HEK293 (cell line): ENCODE data around the gene MYO1D.

Source experiments
- CTCF ChIA-PET: fragments of 350-600 bp; formaldehyde crosslinking; extraction: SDS; loops from one replicate; lab custom pipeline; 2021; ENCODE audit warnings: antibody characterized with exemption; lab: Yijun Ruan, JAX
- POLR2A ChIA-PET: fragments of 300-600 bp; formaldehyde crosslinking; extraction: SDS; loops from one replicate; lab custom pipeline; 2020; ENCODE audit warnings: antibody characterized with exemption, inconsistent platforms; lab: Yijun Ruan, JAX
- H3K27ac ChIP-seq: fragments of 200-500 bp; sonication (Bioruptor generic); 2 replicates; pipeline ENCODE4 v1.5.1; 2014; ENCODE audit warnings: low read depth, low read length, control low read depth, inconsistent platforms; ENCODE audit errors: extremely low read depth
- H3K36me3 ChIP-seq, 2 experiments: fragments of 200-500 bp in 1 of 2; sonication (Bioruptor generic) in 1 of 2; 1 replicate in 1 of 2; 2 replicates in 1 of 2; pipeline ENCODE4 v1.5.1; 2014 to 2017; ENCODE audit warnings: inconsistent platforms in 2 of 2, low read length in 2 of 2; ENCODE audit not compliant: control insufficient read depth in 2 of 2, insufficient read depth in 1 of 2
- H3K4me1 ChIP-seq: fragments of 200-500 bp; sonication (Bioruptor generic); 2 replicates; pipeline ENCODE4 v1.5.1; 2014; ENCODE audit warnings: mild to moderate bottlenecking, low read length, inconsistent platforms; ENCODE audit not compliant: control insufficient read depth, insufficient read depth
- H3K4me3 ChIP-seq: 2 replicates; pipeline ENCODE4 v1.5.1; 2011; ENCODE audit warnings: low read depth, mild to moderate bottlenecking, control low read depth, low read length, moderate library complexity
- H3K9me3 ChIP-seq: fragments of 200-500 bp; sonication (Bioruptor generic); 2 replicates; pipeline ENCODE4 v1.5.1; 2014; ENCODE audit warnings: low read depth, low read length, inconsistent platforms; ENCODE audit not compliant: control insufficient read depth, insufficient read depth
- BCL11A ChIP-seq: fragments of 450-650 bp; formaldehyde crosslinking; IDR thresholded peaks from 2 replicates; pipeline ENCODE4 v1.5.1; 2016; ENCODE audit warnings: low read depth, missing biosample characterization, missing genetic modification characterization
- CTCF ChIP-seq: fragments of 450-650 bp; formaldehyde crosslinking; IDR thresholded peaks from 2 replicates; pipeline ENCODE4 v1.5.1; 2016; ENCODE audit warnings: missing biosample characterization, missing genetic modification characterization
- GLIS1 ChIP-seq: fragments of 450-650 bp; formaldehyde crosslinking; IDR thresholded peaks from 2 replicates; pipeline ENCODE4 v1.5.1; 2016; ENCODE audit warnings: missing biosample characterization, missing genetic modification characterization
- HOXC10 ChIP-seq: sonication (generic); formaldehyde crosslinking; IDR thresholded peaks from 2 replicates; pipeline ENCODE4 v1.8.1; 2023; ENCODE audit warnings: mild to moderate bottlenecking, missing genetic modification reagents
- MEIS1 ChIP-seq: sonication (generic); formaldehyde crosslinking; IDR thresholded peaks from 2 replicates; pipeline ENCODE4 v1.8.1; 2022; ENCODE audit warnings: missing genetic modification reagents, mild to moderate bottlenecking, borderline replicate concordance
- SALL2 ChIP-seq: fragments of 450-650 bp; formaldehyde crosslinking; IDR thresholded peaks from 2 replicates; pipeline ENCODE4 v1.5.0; 2017; ENCODE audit warnings: missing biosample characterization, mild to moderate bottlenecking, missing genetic modification characterization, borderline replicate concordance
- YY1 ChIP-seq: fragments of 450-650 bp; formaldehyde crosslinking; IDR thresholded peaks from 2 replicates; pipeline ENCODE4 v1.5.1; 2018; ENCODE audit warnings: missing biosample characterization, missing genetic modification characterization
- ZNF132 ChIP-seq: fragments of 450-650 bp; formaldehyde crosslinking; IDR thresholded peaks from 2 replicates; pipeline ENCODE4 v1.5.1; 2017; ENCODE audit warnings: missing biosample characterization, missing genetic modification characterization, borderline replicate concordance
- ZNF140 ChIP-seq: fragments of 450-650 bp; formaldehyde crosslinking; IDR thresholded peaks from 2 replicates; pipeline ENCODE4 v1.5.1; 2016; ENCODE audit warnings: missing biosample characterization, missing genetic modification characterization
- ZNF211 ChIP-seq: fragments of 450-650 bp; formaldehyde crosslinking; IDR thresholded peaks from 2 replicates; pipeline ENCODE4 v1.5.1; 2016; ENCODE audit warnings: low read depth, missing biosample characterization, missing genetic modification characterization
- ZNF292 ChIP-seq: fragments of 450-650 bp; formaldehyde crosslinking; IDR thresholded peaks from 2 replicates; pipeline ENCODE4 v1.5.1; 2016; ENCODE audit warnings: low read depth, missing biosample characterization, missing genetic modification characterization, borderline replicate concordance
- ZNF302 ChIP-seq: fragments of 450-650 bp; formaldehyde crosslinking; IDR thresholded peaks from 2 replicates; pipeline ENCODE4 v1.5.1; 2016; ENCODE audit warnings: missing biosample characterization, missing genetic modification characterization, low read depth
- ZNF311 ChIP-seq: fragments of 450-650 bp; formaldehyde crosslinking; IDR thresholded peaks from 2 replicates; pipeline ENCODE4 v1.5.1; 2017; ENCODE audit warnings: missing biosample characterization, missing genetic modification characterization, borderline replicate concordance
- ZNF335 ChIP-seq: fragments of 450-650 bp; formaldehyde crosslinking; conservative IDR thresholded peaks from 2 replicates; pipeline ENCODE4 v1.5.1; 2016; ENCODE audit warnings: missing biosample characterization, missing genetic modification characterization
- ZNF629 ChIP-seq: fragments of 450-650 bp; formaldehyde crosslinking; IDR thresholded peaks from 2 replicates; pipeline ENCODE4 v1.5.1; 2017; ENCODE audit warnings: missing biosample characterization, missing genetic modification characterization
- ZNF660 ChIP-seq: fragments of 450-650 bp; IDR thresholded peaks from 2 replicates; pipeline ENCODE4 v1.5.1; 2018; ENCODE audit warnings: missing biosample characterization, mild to moderate bottlenecking, missing genetic modification characterization
- ZNF768 ChIP-seq: fragments of 450-650 bp; formaldehyde crosslinking; IDR thresholded peaks from 2 replicates; pipeline ENCODE4 v1.5.1; 2018; ENCODE audit warnings: missing biosample characterization, mild to moderate bottlenecking, missing genetic modification characterization
- ZNF837 ChIP-seq: fragments of 450-650 bp; formaldehyde crosslinking; IDR thresholded peaks from 2 replicates; pipeline ENCODE4 v1.5.1; 2016; ENCODE audit warnings: missing biosample characterization, missing genetic modification characterization
- ZSCAN18 ChIP-seq: fragments of 450-650 bp; formaldehyde crosslinking; IDR thresholded peaks from 2 replicates; pipeline ENCODE4 v1.5.1; 2016; ENCODE audit warnings: missing biosample characterization, missing genetic modification characterization
- ZSCAN30 ChIP-seq: fragments of 450-650 bp; IDR thresholded peaks from 2 replicates; pipeline ENCODE4 v1.5.1; 2018; ENCODE audit warnings: missing biosample characterization, mild to moderate bottlenecking, missing genetic modification characterization, moderate library complexity

MYO1D gene

GRCh38 chr17:32463304-32463703 lies 413.6 kb downstream of the MYO1D start:
- no peaks in the 10 kb centered on the region for H3K4me1 ChIP-seq
- no peak overlapping the region for H3K27ac ChIP-seq
- CTCF ChIA-PET = interaction anchor here (0.6 to 8.6 kb wide), 32 partner anchors 9 to 1287 kb away, joined by 3 to 198 read pairs (median 6); partner anchors contain the start of genes MYO1D and PSMD11
- no peak overlapping the region for H3K4me3 ChIP-seq
- TF ChIP-seq ZNF311 (tag by site-specific recombination) (no peak), HOXC10 (CRISPR knock-in tag) (no peak), ZNF211 (no peak), ZNF629 (no peak), CTCF (tag by site-specific recombination) (no peak), GLIS1 (tag by site-specific recombination) (no peak), ZNF302 (tag by site-specific recombination) (no peak), ZNF132 (no peak), SALL2 (tag by site-specific recombination) (no peak), ZNF837 (tag by site-specific recombination) (no peak), ZNF768 (tag by site-specific recombination) (no peak), ZNF140 (tag by site-specific recombination) (no peak), ZNF292 (tag by site-specific recombination) (no peak), YY1 (tag by site-specific recombination) (no peak), BCL11A (tag by site-specific recombination) (no peak), ZSCAN30 (tag by site-specific recombination) (no peak), ZSCAN18 (tag by site-specific recombination) (no peak), MEIS1 (no peak)
- TF ChIP-seq, all 188 proteins: peak for 0
- POLR2A ChIA-PET = interaction anchor here (0.7 to 0.9 kb wide), 2 partner anchors 21 to 480 kb away, joined by 3 read pairs; no protein-coding TSS in a partner anchor
- Histone ChIP-seq H3K36me3 (peaks cover 86 to 93% of the 10 kb centered on the region in 2 experiments), H3K9me3 (no peaks in the 10 kb centered on the region)

DNA sequence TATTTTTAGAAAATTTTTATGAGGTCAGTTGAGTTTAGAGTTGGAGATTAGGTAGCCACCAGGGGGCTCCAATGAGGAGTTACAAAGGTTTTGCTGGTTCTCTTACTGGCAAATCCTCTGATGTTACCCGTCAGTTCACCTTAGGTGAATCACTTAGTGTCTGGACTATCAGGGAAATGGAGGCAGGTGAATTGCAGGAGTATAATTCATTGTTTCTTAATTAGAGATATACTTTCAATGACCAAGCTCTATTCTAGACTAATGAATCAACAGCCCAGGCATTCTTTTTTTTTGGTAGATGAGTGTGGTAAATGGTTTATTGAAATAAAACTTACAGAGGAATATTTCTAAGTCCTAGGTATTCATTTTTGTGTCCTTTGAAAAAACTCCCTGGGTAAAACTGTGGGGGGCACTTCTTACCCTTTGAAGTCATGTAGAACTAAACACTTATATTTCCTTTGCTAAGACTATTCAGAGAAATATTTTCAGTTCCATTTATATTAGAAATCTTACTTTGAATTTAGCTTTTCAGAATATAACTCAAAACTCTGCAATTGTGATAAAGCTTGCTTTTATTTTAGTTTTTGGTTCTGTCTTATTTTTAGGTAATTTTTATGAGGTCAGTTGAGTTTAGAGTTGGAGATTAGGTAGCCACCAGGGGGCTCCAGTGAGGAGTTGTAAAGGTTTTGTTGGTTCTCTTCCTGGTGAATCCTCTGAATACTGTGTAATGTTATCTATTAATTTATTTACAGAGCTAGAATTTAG lies 414.9 kb downstream of the MYO1D start:
- H3K36me3 ChIP-seq = peaks cover 87 to 93% of the 10 kb centered on the region in 2 experiments
- CTCF ChIA-PET = interaction anchor here (0.6 to 8.6 kb wide), 91 partner anchors 8 to 1676 kb away, joined by 3 to 198 read pairs (median 4); partner anchors contain the start of genes MYO1D, PSMD11 and SPACA3
- TF ChIP-seq ZNF660 (tag by site-specific recombination) (0 out of 2 replicates have a peak, but pooled peaks have one; percentile 22), ZNF335 (no peak)

More for the DNA sequence above, 414.9 kb downstream of the MYO1D start:
- no peaks in the 10 kb centered on the region for H3K9me3 ChIP-seq
- H3K27ac ChIP-seq = no peak overlapping the region
- H3K4me1 ChIP-seq = no peaks in the 10 kb centered on the region
- H3K4me3 ChIP-seq = no peak overlapping the region
- POLR2A ChIA-PET = no interaction called here
